GM18520 (cell line): ENCODE measurements around the gene MED28.

Source experiments
- ATAC-seq: cut with Tn5 transposase; IDR thresholded peaks from one replicate; pipeline ENCODE4 v1.9.1; 2021; ENCODE audit not compliant: unreplicated experiment

MED28 gene

GRCh38 chr4:17665346-17665745, 50.9 kb downstream of the MED28 start:
- ATAC-seq: no peak

GRCh38 chr4:17665852-17666251, 51.4 kb downstream of the MED28 start:
- ATAC-seq: no peak

GRCh38 chr4:17667253-17667652, 52.8 kb downstream of the MED28 start:
- no peak for ATAC-seq

- ATAC-seq: no peak
These were observed 53.3 kb downstream of the MED28 start for GRCh38 chr4:17667653-17668201.

GRCh38 chr4:17670423-17670822, 56.0 kb downstream of the MED28 start:
- ATAC-seq: no peak

- ATAC-seq: no peak
These were observed 66.3 kb downstream of the MED28 start for GRCh38 chr4:17680559-17681280.

- ATAC-seq: no peak
These were observed 67.1 kb downstream of the MED28 start for GRCh38 chr4:17681281-17682221.

GRCh38 chr4:17682222-17682566, 67.8 kb downstream of the MED28 start:
- ATAC-seq: no peak
